Ureter (tissue), 1 donor: Measurements from ENCODE around the gene VPS45. TPM values are rescaled to one million over a fixed set of nuclear protein-coding genes. Genes with fewer than 3 reads are reported as not detected.
"Not testable (repeated sequence)": the region's sequence is repeated elsewhere in the genome, so short reads cannot be mapped to it uniquely, and the experiment has no call there.

Experiments used
- DNase-seq: peaks from one replicate; pipeline ENCODE4 v3.0.0-alpha.2; 2020; ENCODE audit warnings: low spot score
- total RNA-seq: library from RNA; stranded (reverse); gene quantifications from one replicate; pipeline ENCODE4 v1.2.4, GENCODE V29; 2023
- donor health status: DM: yes; HTN: yes; CAD: no.

Gene VPS45
- 56.4 TPM for total RNA-seq

- DNase-seq, result peak; percentile 93
Observed at GRCh38 chr1:150067184-150068108, at the start of gene VPS45. VPS45 (plus strand) TSS chr1:150067776; CDS start chr1:150067858, 82 bp downstream.

- no peak for DNase-seq
Observed at GRCh38 chr1:150018165-150018564, 49.4 kb upstream of the VPS45 start.

- DNase-seq, result no peak
Observed at GRCh38 chr1:150020711-150021110, 46.9 kb upstream of the VPS45 start.

GRCh38 chr1:150021191-150021694, 46.3 kb upstream of the VPS45 start:
- no peak for DNase-seq

GRCh38 chr1:150022357-150022756, 45.2 kb upstream of the VPS45 start:
- DNase-seq, result no peak

GRCh38 chr1:150024156-150024555, 43.4 kb upstream of the VPS45 start:
- no peak for DNase-seq

GRCh38 chr1:150028322-150028721, 39.3 kb upstream of the VPS45 start:
- no peak for DNase-seq

GRCh38 chr1:150034336-150034735, 33.2 kb upstream of the VPS45 start:
- DNase-seq, result no peak

GRCh38 chr1:150049926-150050325, 17.6 kb upstream of the VPS45 start:
- no peak for DNase-seq

- no peak for DNase-seq
Observed at GRCh38 chr1:150051089-150051373, 16.5 kb upstream of the VPS45 start.

- not testable (repeated sequence) for DNase-seq
Observed at GRCh38 chr1:150051905-150052412, 15.6 kb upstream of the VPS45 start.

GRCh38 chr1:150053926-150054325, 13.7 kb upstream of the VPS45 start:
- no peak for DNase-seq

GRCh38 chr1:150055507-150055906, 12.1 kb upstream of the VPS45 start:
- not testable (repeated sequence) for DNase-seq

- DNase-seq, result no peak
Observed at GRCh38 chr1:150056407-150056806, 11.2 kb upstream of the VPS45 start.

- no peak for DNase-seq
Observed at GRCh38 chr1:150060260-150060659, 7.3 kb upstream of the VPS45 start.

- DNase-seq, result no peak
Observed at GRCh38 chr1:150061632-150062101, 5.9 kb upstream of the VPS45 start.

- no peak for DNase-seq
Observed at GRCh38 chr1:150062113-150062512, 5.5 kb upstream of the VPS45 start.

GRCh38 chr1:150065184-150065871, 2.2 kb upstream of the VPS45 start:
- DNase-seq, result no peak

- DNase-seq, result no peak
Observed at GRCh38 chr1:150066328-150066727, 1.2 kb upstream of the VPS45 start.

- DNase-seq, result peak; percentile 63
Observed at GRCh38 chr1:150066838-150067183, 765 bp upstream of the VPS45 start.

- no peak for DNase-seq
Observed at GRCh38 chr1:150068109-150068435, 496 bp downstream of the VPS45 start.

- DNase-seq, result no peak
Observed at GRCh38 chr1:150069923-150070322, 2.3 kb downstream of the VPS45 start.

- DNase-seq, result no peak
Observed at GRCh38 chr1:150072959-150073358, 5.4 kb downstream of the VPS45 start.
